Liver (tissue), 9 donors: ENCODE measurements around the gene PAH. TPM values are rescaled to one million over a fixed set of nuclear protein-coding genes. Genes with fewer than 3 reads are reported as not detected.

ENCODE experiments used
- DNase-seq: peaks from one replicate; pipeline ENCODE4 v3.0.0-alpha.2; 2017; ENCODE audit warnings: low spot score
- H3K27ac ChIP-seq, 2 donors: one replicate each; pipeline ENCODE4 v1.7.0; 2013; ENCODE audit warnings: inconsistent platforms in 2 of 2, low read length in 2 of 2, control low read depth in 1 of 2, low read depth in 1 of 2, mild to moderate bottlenecking in 1 of 2
- H3K27me3 ChIP-seq, 4 donors: one replicate each; pipeline versions ENCODE4 v1.6.1 to v1.7.0; 2013; ENCODE audit warnings: low read length in 3 of 4, inconsistent platforms in 1 of 4, mild to moderate bottlenecking in 1 of 4, moderate library complexity in 1 of 4; ENCODE audit not compliant: control insufficient read depth in 4 of 4, insufficient read depth in 4 of 4
- H3K36me3 ChIP-seq, 4 donors: one replicate each; pipeline versions ENCODE4 v1.6.1 to v1.7.0; 2013; ENCODE audit warnings: low read length in 3 of 4, mild to moderate bottlenecking in 3 of 4, low read depth in 1 of 4, moderate library complexity in 1 of 4; ENCODE audit not compliant: control insufficient read depth in 4 of 4, insufficient read depth in 3 of 4
- H3K4me1 ChIP-seq, 4 donors: one replicate each; pipeline versions ENCODE4 v1.6.1 to v1.7.0; 2013; ENCODE audit warnings: low read length in 3 of 4, mild to moderate bottlenecking in 3 of 4, moderate library complexity in 1 of 4; ENCODE audit not compliant: control insufficient read depth in 4 of 4, insufficient read depth in 4 of 4
- H3K4me3 ChIP-seq, 3 donors: one replicate each; pipeline versions ENCODE4 v1.6.1 to v1.7.0; 2013; ENCODE audit warnings: low read length in 3 of 3, control low read depth in 1 of 3, low read depth in 1 of 3, mild to moderate bottlenecking in 1 of 3
- H3K9ac ChIP-seq, 2 donors: one replicate each; pipeline ENCODE4 v1.7.0; 2013; ENCODE audit warnings: low read length in 2 of 2, mild to moderate bottlenecking in 2 of 2, moderate library complexity in 2 of 2, control low read depth in 1 of 2, low read depth in 1 of 2
- H3K9me3 ChIP-seq, 4 donors: one replicate each; pipeline versions ENCODE4 v1.6.1 to v1.7.0; 2013; ENCODE audit warnings: low read length in 3 of 4; ENCODE audit not compliant: control insufficient read depth in 4 of 4
- ATF3 ChIP-seq: IDR thresholded peaks from 2 replicates; pipeline ENCODE4 v1.6.1; 2016; ENCODE audit warnings: antibody characterized with exemption
- CTCF ChIP-seq: fragments of 150-350 bp; IDR thresholded peaks from 2 replicates; pipeline ENCODE4 v1.5.1; 2017; ENCODE audit warnings: improper control_type of control experiment, low read depth, low read length; ENCODE audit not compliant: missing input control
- EGR1 ChIP-seq, 2 donors: IDR thresholded peaks; 2 replicates each; pipeline ENCODE4 v1.6.1; 2016 to 2018; ENCODE audit warnings: antibody characterized with exemption in 2 of 2, low read depth in 2 of 2
- FOXA1 ChIP-seq: IDR thresholded peaks from 2 replicates; pipeline ENCODE4 v1.6.1; 2016; ENCODE audit warnings: antibody characterized with exemption
- FOXA2 ChIP-seq: IDR thresholded peaks from 2 replicates; pipeline ENCODE4 v1.6.1; 2016; ENCODE audit warnings: antibody characterized with exemption
- GABPA ChIP-seq, 2 donors: IDR thresholded peaks in 1 of 2; conservative IDR thresholded peaks in 1 of 2; 2 replicates each; pipeline ENCODE4 v1.6.1; 2016; ENCODE audit warnings: antibody characterized with exemption in 2 of 2, mild to moderate bottlenecking in 1 of 2, moderate library complexity in 1 of 2
- HNF4G ChIP-seq: IDR thresholded peaks from 2 replicates; pipeline ENCODE4 v1.6.1; 2016; ENCODE audit warnings: antibody characterized with exemption
- JUND ChIP-seq, 2 donors: IDR thresholded peaks; 2 replicates each; pipeline ENCODE4 v1.6.1; 2016; ENCODE audit warnings: antibody characterized with exemption in 2 of 2
- MAX ChIP-seq: IDR thresholded peaks from 2 replicates; pipeline ENCODE4 v1.6.1; 2016; ENCODE audit warnings: antibody characterized with exemption
- NR2F2 ChIP-seq: IDR thresholded peaks from 2 replicates; pipeline ENCODE4 v1.6.1; 2016; ENCODE audit warnings: antibody characterized with exemption
- RAD21 ChIP-seq, 2 donors: IDR thresholded peaks; 2 replicates each; pipeline ENCODE4 v1.6.1; 2016; ENCODE audit warnings: antibody characterized with exemption in 2 of 2, mild to moderate bottlenecking in 2 of 2
- REST ChIP-seq: IDR thresholded peaks from 2 replicates; pipeline ENCODE4 v1.6.1; 2016; ENCODE audit warnings: antibody characterized with exemption, mild to moderate bottlenecking
- RXRA ChIP-seq, 2 donors: IDR thresholded peaks; 2 replicates each; pipeline ENCODE4 v1.6.1; 2017 to 2018; ENCODE audit warnings: antibody characterized with exemption in 2 of 2, mild to moderate bottlenecking in 1 of 2
- SP1 ChIP-seq: IDR thresholded peaks from 2 replicates; pipeline ENCODE4 v1.6.1; 2018; ENCODE audit warnings: antibody characterized with exemption, mild to moderate bottlenecking
- TAF1 ChIP-seq: conservative IDR thresholded peaks from 2 replicates; pipeline ENCODE4 v1.6.1; 2016; ENCODE audit warnings: antibody characterized with exemption, mild to moderate bottlenecking
- YY1 ChIP-seq: IDR thresholded peaks from 2 replicates; pipeline ENCODE4 v1.6.1; 2016; ENCODE audit warnings: antibody characterized with exemption, mild to moderate bottlenecking
- ZBTB33 ChIP-seq: IDR thresholded peaks from 2 replicates; pipeline ENCODE4 v1.6.1; 2016; ENCODE audit warnings: antibody characterized with exemption
- WGBS: extraction: QIAGEN DNeasy Blood & Tissue Kit; methylation state at CpG from one replicate; pipeline ENCODE4 v1.1.7; 2013; 5-methylcytosine and 5-hydroxymethylcytosine counted together
- polyA plus RNA-seq, 2 donors: library from polyadenylated mRNA; stranded (reverse) in 1 of 2; unstranded in 1 of 2; fragments of 200-250 nt in 1 of 2; fragments of >200 nt in 1 of 2; fragmentation: Nextera tagmentation in 1 of 2; extraction: Ambion mirVana in 1 of 2; gene quantifications; one replicate each; pipeline versions ENCODE4 v1.2.1 to v1.2.3, GENCODE V29; 2013 to 2015
- total RNA-seq, 2 donors: library from RNA; depleted of rRNA; stranded (reverse); fragments of >200 nt; gene quantifications; one replicate each; pipeline ENCODE4 v1.2.3, GENCODE V29; 2014
- donor health status: healthy.
- donor health status: healthy.
- donor health status: healthy.
- donor health status: healthy.
- donor health status: healthy.

The PAH gene
- total and polyA plus RNA-seq, 4 donors = 327 to 696 (median 568) TPM

- H3K4me1 ChIP-seq = peaks cover 14 to 37% (median 27%) of the 10 kb centered on the region in 4 donors
- no peak overlapping the region for H3K9ac ChIP-seq
- DNase-seq = no peak
- TF ChIP-seq RAD21 (IDR thresholded peaks at IDR 0.05) (peak in 1 of 2 donors; percentile 16), MAX (no peak)
- no peak overlapping the region for H3K27ac ChIP-seq
- 7% methylated on average over 50 of the region's 50 CpGs for WGBS
- no peaks in the 10 kb centered on the region for H3K9me3 ChIP-seq
- no peaks in the 10 kb centered on the region for H3K36me3 ChIP-seq
- peaks cover 0 to 27% (median 5%) of the 10 kb centered on the region in 4 donors for H3K27me3 ChIP-seq
- peak overlapping the region in 2 of 3 donors; percentile 9 to 15 for H3K4me3 ChIP-seq
Observed at GRCh38 chr12:102955926-102956737, 39.1 kb upstream of the PAH start.

GRCh38 chr12:102954134-102954533 lies 37.1 kb upstream of the PAH start:
- peaks cover 0 to 15% (median 2%) of the 10 kb centered on the region in 4 donors for H3K27me3 ChIP-seq
- no peak overlapping the region for H3K9ac ChIP-seq
- peaks cover 19 to 52% (median 39%) of the 10 kb centered on the region in 4 donors for H3K4me1 ChIP-seq
- no peaks in the 10 kb centered on the region for H3K9me3 ChIP-seq
- no peak overlapping the region for H3K4me3 ChIP-seq
- TF ChIP-seq JUND (IDR thresholded peaks at IDR 0.05) = no peak
- DNase-seq = no peak
- 52% methylated on average over 1 of the region's 1 CpG for WGBS
- no peaks in the 10 kb centered on the region for H3K36me3 ChIP-seq
- H3K27ac ChIP-seq = no peak overlapping the region

GRCh38 chr12:102953221-102953620 lies 36.2 kb upstream of the PAH start:
- no peaks in the 10 kb centered on the region for H3K9me3 ChIP-seq
- no peak for TF ChIP-seq TAF1
- no peak for TF ChIP-seq YY1
- no peak for TF ChIP-seq HNF4G
- TF ChIP-seq FOXA1 = no peak
- no peak for TF ChIP-seq SP1
- no peak for TF ChIP-seq CTCF
- TF ChIP-seq RAD21 (IDR thresholded peaks at IDR 0.05) = no peak
- TF ChIP-seq REST = no peak
- no peak for TF ChIP-seq JUND (IDR thresholded peaks at IDR 0.05)
- no peak for TF ChIP-seq EGR1 (IDR thresholded peaks at IDR 0.05; ENCODE audit: low read depth in 2 of 2)
- no peak for TF ChIP-seq NR2F2
- TF ChIP-seq MAX = no peak
- TF ChIP-seq ZBTB33 = no peak
- no peak for TF ChIP-seq RXRA (IDR thresholded peaks at IDR 0.05)
- TF ChIP-seq GABPA (IDR thresholded peaks at IDR 0.05 in 1 of 2, conservative IDR thresholded peaks at IDR 0.05 in 1 of 2) = no peak
- no peak for TF ChIP-seq ATF3
- no peak for TF ChIP-seq FOXA2
- peaks cover 16 to 46% (median 35%) of the 10 kb centered on the region in 4 donors for H3K4me1 ChIP-seq
- H3K36me3 ChIP-seq = no peaks in the 10 kb centered on the region
- H3K9ac ChIP-seq = no peak overlapping the region
- no peak overlapping the region for H3K4me3 ChIP-seq
- H3K27ac ChIP-seq = no peak overlapping the region
- DNase-seq = no peak
- H3K27me3 ChIP-seq = peaks cover 0 to 9% (median 2%) of the 10 kb centered on the region in 4 donors
